Measurements from ENCODE around the gene CHIA.

The CHIA gene

GRCh38 chr1:111290630-111291029, at the start of gene CHIA:
CHIA (plus strand) TSS chr1:111290851; CDS start chr1:111310468, 19,617 bp downstream.
- Mint-ChIP-seq H3K4me3 (no peak within 1 kb of the TSS), H3K27me3 (no peaks in the 10 kb centered on the region), H3K9me3 (peaks cover 5% of the 10 kb centered on the region), H3K4me1 (ENCODE audit: low read depth) (peaks cover 17% of the 10 kb centered on the region), H3K36me3 (ENCODE audit: low read depth) (no peaks in the 10 kb centered on the region), H3K27ac (no peak within 1 kb of the TSS)

- no peaks in the 10 kb centered on the region for H3K9me3 Mint-ChIP-seq
- H3K4me3 Mint-ChIP-seq = no peak overlapping the region
- no peak overlapping the region for H3K27ac Mint-ChIP-seq
- H3K4me1 Mint-ChIP-seq (ENCODE audit: low read depth) = peaks cover 5% of the 10 kb centered on the region
- no peaks in the 10 kb centered on the region for H3K27me3 Mint-ChIP-seq
- H3K36me3 Mint-ChIP-seq (ENCODE audit: low read depth) = peaks cover 18% of the 10 kb centered on the region
Observed at GRCh38 chr1:111241797-111242196, 48.9 kb upstream of the CHIA start.

- H3K4me1 Mint-ChIP-seq (ENCODE audit: low read depth) = peaks cover 5% of the 10 kb centered on the region
- H3K4me3 Mint-ChIP-seq = no peak overlapping the region
- H3K36me3 Mint-ChIP-seq (ENCODE audit: low read depth) = peaks cover 18% of the 10 kb centered on the region
- H3K27ac Mint-ChIP-seq = no peak overlapping the region
- no peaks in the 10 kb centered on the region for H3K9me3 Mint-ChIP-seq
- H3K27me3 Mint-ChIP-seq = no peaks in the 10 kb centered on the region
Observed at GRCh38 chr1:111242805-111243523, 47.7 kb upstream of the CHIA start.

DNA sequence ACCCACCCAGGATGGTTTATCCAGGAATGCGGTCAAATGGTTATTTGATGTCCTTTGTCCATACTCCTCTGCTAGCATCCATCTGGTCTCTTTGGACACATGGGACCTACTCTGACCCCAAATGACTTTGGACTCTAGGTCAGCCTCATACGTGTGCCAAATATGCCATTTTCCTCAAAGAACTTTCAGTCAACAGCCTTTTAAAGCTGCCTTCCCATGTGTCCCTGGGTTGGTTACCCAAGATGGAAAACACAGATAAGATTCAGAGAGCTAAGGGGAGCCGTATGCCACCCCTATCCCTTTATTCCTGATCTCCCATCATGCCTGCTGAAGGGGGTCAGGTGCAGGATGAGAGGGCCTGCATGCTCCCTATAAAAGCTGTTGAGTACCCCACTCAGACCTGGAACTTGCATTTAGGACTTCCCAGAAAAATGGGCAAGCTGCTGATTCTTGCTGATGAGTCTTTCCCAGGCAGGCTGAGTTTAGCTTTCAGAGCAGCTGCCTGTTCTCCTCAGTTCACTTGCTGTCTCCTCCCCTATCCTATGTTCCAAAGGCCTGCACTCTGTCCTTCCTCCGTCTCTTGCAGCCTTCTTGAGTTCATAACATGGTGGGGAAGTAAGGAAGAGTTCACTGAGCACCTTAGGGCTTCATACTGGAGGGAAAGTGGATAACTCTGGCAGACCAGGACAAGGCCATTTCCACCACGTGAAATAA, 43.4 kb upstream of the CHIA start:
- Mint-ChIP-seq H3K36me3 (ENCODE audit: low read depth) (no peaks in the 10 kb centered on the region), H3K4me1 (ENCODE audit: low read depth) (peaks cover 13% of the 10 kb centered on the region), H3K9me3 (no peaks in the 10 kb centered on the region), H3K27me3 (no peaks in the 10 kb centered on the region), H3K4me3 (no peak overlapping the region), H3K27ac (no peak overlapping the region)

- no peaks in the 10 kb centered on the region for H3K9me3 Mint-ChIP-seq
- peaks cover 13% of the 10 kb centered on the region for H3K4me1 Mint-ChIP-seq (ENCODE audit: low read depth)
- H3K27ac Mint-ChIP-seq = no peak overlapping the region
- no peak overlapping the region for H3K4me3 Mint-ChIP-seq
- H3K36me3 Mint-ChIP-seq (ENCODE audit: low read depth) = no peaks in the 10 kb centered on the region
- H3K27me3 Mint-ChIP-seq = no peaks in the 10 kb centered on the region
Observed at GRCh38 chr1:111249960-111250359, 40.7 kb upstream of the CHIA start.

- Mint-ChIP-seq H3K4me1 (ENCODE audit: low read depth) (peaks cover 13% of the 10 kb centered on the region), H3K27me3 (no peaks in the 10 kb centered on the region), H3K9me3 (no peaks in the 10 kb centered on the region), H3K36me3 (ENCODE audit: low read depth) (no peaks in the 10 kb centered on the region), H3K4me3 (no peak overlapping the region), H3K27ac (no peak overlapping the region)
Observed at GRCh38 chr1:111251570-111251969, 39.1 kb upstream of the CHIA start.

DNA sequence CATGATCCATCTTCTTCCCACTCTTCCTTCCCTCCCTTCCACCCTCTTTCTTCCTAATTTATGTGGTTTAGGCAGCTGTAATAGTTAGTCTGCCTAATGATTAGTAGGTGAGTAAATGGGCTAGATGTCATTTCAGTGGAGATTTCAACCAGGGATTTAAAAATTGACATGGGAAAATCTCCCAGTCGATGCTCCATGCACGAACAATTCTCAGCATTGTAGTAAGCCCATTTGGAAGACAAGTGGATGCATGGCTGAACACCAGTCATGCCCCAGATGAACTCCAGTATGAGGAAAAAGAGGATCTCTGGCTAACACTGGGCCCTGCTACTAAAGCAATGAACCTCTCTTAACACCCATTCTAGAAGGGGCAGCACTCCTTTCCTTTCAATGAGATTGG, 37.9 kb upstream of the CHIA start:
- no peak overlapping the region for H3K27ac Mint-ChIP-seq
- H3K4me3 Mint-ChIP-seq = no peak overlapping the region
- H3K4me1 Mint-ChIP-seq (ENCODE audit: low read depth) = peaks cover 13% of the 10 kb centered on the region
- H3K36me3 Mint-ChIP-seq (ENCODE audit: low read depth) = no peaks in the 10 kb centered on the region
- no peaks in the 10 kb centered on the region for H3K27me3 Mint-ChIP-seq
- no peaks in the 10 kb centered on the region for H3K9me3 Mint-ChIP-seq

- Mint-ChIP-seq H3K4me1 (ENCODE audit: low read depth) (peaks cover 13% of the 10 kb centered on the region), H3K27me3 (no peaks in the 10 kb centered on the region), H3K27ac (no peak overlapping the region), H3K36me3 (ENCODE audit: low read depth) (no peaks in the 10 kb centered on the region), H3K9me3 (no peaks in the 10 kb centered on the region), H3K4me3 (no peak overlapping the region)
Observed at GRCh38 chr1:111253876-111254275, 36.8 kb upstream of the CHIA start.

DNA sequence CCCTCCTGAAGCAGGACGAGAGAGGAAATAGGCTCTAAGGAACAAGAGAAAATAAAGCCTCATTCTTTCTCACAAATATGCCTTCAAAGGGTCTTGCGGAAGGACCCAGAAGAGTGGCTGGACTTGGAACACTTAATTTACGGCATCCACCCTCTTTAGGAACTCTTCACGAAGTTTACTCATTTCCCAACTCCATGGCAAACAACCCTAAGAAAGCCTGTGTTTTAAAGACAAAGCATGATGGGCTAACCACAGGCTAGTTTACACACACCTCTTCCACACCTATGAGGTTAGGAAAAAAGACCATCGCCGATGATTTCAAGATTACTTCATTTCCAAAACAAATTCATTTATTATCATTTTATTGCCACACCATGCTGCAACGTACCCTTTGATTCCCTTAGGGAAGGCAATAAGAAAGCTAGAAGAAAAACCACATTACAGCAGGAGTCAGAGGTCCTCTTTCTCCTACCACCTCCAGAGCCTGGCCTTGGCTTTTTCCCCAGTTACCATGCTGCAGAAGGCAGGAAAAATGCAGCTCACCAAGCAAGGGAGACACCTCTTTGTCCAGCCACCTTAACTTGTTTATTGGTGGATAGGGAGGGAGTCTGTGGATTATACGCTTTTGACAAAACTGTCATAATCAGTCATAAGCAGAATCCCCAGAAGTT, 33.5 kb upstream of the CHIA start:
- Mint-ChIP-seq H3K36me3 (ENCODE audit: low read depth) (no peaks in the 10 kb centered on the region), H3K4me1 (ENCODE audit: low read depth) (peaks cover 2% of the 10 kb centered on the region), H3K4me3 (no peak overlapping the region), H3K27ac (no peak overlapping the region), H3K9me3 (no peaks in the 10 kb centered on the region), H3K27me3 (no peaks in the 10 kb centered on the region)

DNA sequence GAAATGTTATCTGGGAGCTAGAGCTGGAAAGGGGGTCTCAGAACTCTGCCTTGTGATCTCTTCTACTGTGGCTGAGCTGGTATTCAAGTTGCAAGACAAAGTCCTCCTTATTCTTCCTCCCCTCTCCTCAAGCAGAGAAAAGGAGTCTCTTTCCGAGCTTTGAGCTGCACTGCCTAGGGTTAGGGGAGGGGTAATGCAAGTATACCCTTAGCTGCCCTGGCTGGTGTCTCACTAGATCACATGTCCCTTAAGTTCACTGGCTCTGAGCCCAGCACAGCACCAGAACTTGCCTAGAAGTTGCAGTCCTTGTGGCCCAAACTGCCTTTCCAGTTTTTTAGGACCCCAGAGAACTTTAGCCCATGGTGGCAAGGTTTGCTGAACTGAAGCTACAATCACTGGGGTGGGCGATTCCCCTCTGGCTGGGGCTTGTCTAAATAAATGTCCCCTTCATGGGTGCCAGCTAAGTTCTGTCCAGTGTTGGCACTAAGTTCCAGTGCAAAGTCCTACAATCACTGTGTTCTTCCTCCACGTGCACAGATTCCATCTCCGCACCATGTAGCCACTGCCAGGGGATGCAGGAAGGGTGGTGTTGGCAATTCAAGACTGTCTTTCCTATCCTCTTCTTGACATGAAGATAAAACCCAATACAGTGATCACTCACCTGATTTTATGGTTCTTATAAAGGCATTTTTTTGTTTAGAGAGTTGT, 22.7 kb upstream of the CHIA start:
- H3K36me3 Mint-ChIP-seq (ENCODE audit: low read depth) = no peaks in the 10 kb centered on the region
- H3K9me3 Mint-ChIP-seq = peaks cover 32% of the 10 kb centered on the region
- H3K27ac Mint-ChIP-seq = no peak overlapping the region
- H3K27me3 Mint-ChIP-seq = peaks cover 36% of the 10 kb centered on the region
- H3K4me1 Mint-ChIP-seq (ENCODE audit: low read depth) = peaks cover 10% of the 10 kb centered on the region
- H3K4me3 Mint-ChIP-seq = no peak overlapping the region

DNA sequence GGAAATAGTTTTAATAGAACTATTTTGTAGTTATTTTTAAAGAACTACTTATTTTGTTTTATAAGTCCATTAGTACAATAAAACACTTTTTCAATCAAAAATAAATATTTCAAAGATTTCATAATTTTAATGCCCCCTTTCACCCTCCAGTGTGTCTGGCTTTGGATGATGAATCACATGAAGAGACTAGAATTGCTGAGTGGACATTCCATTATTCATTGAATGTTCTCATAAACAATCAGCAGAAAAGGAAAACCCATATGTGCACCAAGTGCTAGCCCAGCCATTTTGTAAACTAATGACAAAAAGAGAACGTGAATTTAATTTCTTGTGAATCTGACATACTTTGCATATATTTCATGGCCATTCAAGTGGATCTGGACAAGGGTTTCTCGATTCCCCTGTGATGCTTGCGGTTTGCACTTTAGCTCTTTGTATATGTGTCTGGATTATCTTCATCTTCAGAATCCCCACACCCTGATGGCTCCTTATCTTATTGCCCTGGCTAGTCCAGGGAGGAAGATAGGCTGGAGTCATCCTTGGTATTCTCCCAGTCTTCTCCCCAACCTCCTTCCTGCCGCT, 20.7 kb upstream of the CHIA start:
- Mint-ChIP-seq H3K27me3 (peaks cover 36% of the 10 kb centered on the region), H3K27ac (no peak overlapping the region), H3K36me3 (ENCODE audit: low read depth) (no peaks in the 10 kb centered on the region), H3K4me1 (ENCODE audit: low read depth) (peaks cover 18% of the 10 kb centered on the region), H3K4me3 (no peak overlapping the region), H3K9me3 (peaks cover 17% of the 10 kb centered on the region)

DNA sequence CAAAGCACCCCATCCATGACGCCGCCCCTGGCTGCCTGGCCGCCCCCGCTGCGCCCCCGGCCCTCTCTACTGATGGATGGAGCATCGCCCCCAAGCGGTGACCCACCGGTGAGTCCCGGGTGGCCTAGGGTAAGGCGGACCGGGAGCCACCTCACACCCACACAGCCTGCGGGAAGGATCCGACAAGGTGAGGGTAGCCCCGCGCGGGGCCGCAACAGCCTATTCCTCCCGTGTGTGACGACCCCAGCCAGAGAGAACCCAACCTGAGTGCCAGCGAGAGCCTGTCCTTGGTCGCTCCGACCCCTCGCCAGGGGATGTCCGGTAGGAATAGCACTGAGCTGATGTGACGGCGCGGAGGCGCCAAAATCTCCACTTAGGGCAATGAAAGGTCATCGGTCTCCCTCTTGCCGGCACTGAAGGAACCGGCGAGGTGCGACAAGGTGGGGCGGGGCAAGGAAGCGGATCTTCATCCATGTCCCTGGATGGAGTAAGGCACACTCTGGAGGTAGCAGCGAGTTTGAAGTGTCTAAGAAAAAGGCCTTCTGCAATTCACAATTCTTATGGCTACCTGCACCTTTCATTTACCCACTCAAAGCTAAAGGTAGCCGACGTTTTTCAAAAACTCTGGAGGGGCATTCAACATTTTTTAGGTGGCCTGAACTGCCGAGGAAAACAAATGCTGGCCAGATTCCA, 19.7 kb upstream of the CHIA start:
- no peaks in the 10 kb centered on the region for H3K36me3 Mint-ChIP-seq (ENCODE audit: low read depth)
- H3K4me1 Mint-ChIP-seq (ENCODE audit: low read depth) = peaks cover 28% of the 10 kb centered on the region
- peaks cover 33% of the 10 kb centered on the region for H3K27me3 Mint-ChIP-seq
- no peak overlapping the region for H3K27ac Mint-ChIP-seq
- H3K4me3 Mint-ChIP-seq = peak overlapping the region; percentile 60
- H3K9me3 Mint-ChIP-seq = peaks cover 7% of the 10 kb centered on the region

DNA sequence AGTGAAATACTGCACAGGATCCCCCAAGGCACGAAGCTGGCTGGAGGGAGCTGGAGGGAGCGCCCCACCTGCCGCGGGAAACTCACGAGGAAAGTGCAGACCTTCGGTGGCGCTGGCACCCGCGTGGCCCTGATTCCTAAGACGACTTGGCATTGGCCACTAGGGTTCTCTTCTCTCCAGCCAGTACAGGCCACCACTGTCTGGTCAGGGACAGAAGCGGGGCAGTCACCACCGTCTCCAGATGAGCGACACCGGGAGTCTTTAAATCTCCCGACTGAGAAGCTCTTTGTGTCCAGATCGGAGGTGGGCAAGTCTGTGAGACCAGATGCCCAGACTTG, 19.2 kb upstream of the CHIA start:
- peaks cover 33% of the 10 kb centered on the region for H3K27me3 Mint-ChIP-seq
- H3K9me3 Mint-ChIP-seq = peaks cover 2% of the 10 kb centered on the region
- no peaks in the 10 kb centered on the region for H3K36me3 Mint-ChIP-seq (ENCODE audit: low read depth)

GRCh38 chr1:111272081-111272480, 18.6 kb upstream of the CHIA start:
- no peaks in the 10 kb centered on the region for H3K9me3 Mint-ChIP-seq
- no peak overlapping the region for H3K4me3 Mint-ChIP-seq
- H3K27me3 Mint-ChIP-seq = peaks cover 33% of the 10 kb centered on the region

More for the DNA sequence above, 19.2 kb upstream of the CHIA start:
- no peak overlapping the region for H3K27ac Mint-ChIP-seq
- peak overlapping the region; percentile 60 for H3K4me3 Mint-ChIP-seq
- peaks cover 34% of the 10 kb centered on the region for H3K4me1 Mint-ChIP-seq (ENCODE audit: low read depth)

More at GRCh38 chr1:111272081-111272480, 18.6 kb upstream of the CHIA start:
- H3K27ac Mint-ChIP-seq = no peak overlapping the region
- H3K36me3 Mint-ChIP-seq (ENCODE audit: low read depth) = no peaks in the 10 kb centered on the region
- H3K4me1 Mint-ChIP-seq (ENCODE audit: low read depth) = peaks cover 37% of the 10 kb centered on the region
